Nephron (organoid): ENCODE measurements around the gene LYZ.

Experiments used
- H3K27ac Mint-ChIP-seq, 3 experiments: 2 replicates each; pipeline ENCODE4 v1.8.0; 2020; ENCODE audit warnings: mixed read lengths in 3 of 3, mild to moderate bottlenecking in 2 of 3, moderate library complexity in 1 of 3
- H3K27me3 Mint-ChIP-seq: 2 replicates; pipeline ENCODE4 v1.8.0; 2021; ENCODE audit warnings: low read depth, mild to moderate bottlenecking, moderate library complexity, mixed read lengths
- H3K36me3 Mint-ChIP-seq: 2 replicates; pipeline ENCODE4 v1.8.0; 2020; ENCODE audit warnings: low read depth, mixed read lengths
- H3K4me1 Mint-ChIP-seq: 2 replicates; pipeline ENCODE4 v1.8.0; 2020; ENCODE audit warnings: mixed read lengths
- H3K4me3 Mint-ChIP-seq, 3 experiments: 2 replicates each; pipeline ENCODE4 v1.8.0; 2020; ENCODE audit warnings: mild to moderate bottlenecking in 3 of 3, mixed read lengths in 3 of 3, moderate library complexity in 2 of 3
- H3K9me3 Mint-ChIP-seq: 2 replicates; pipeline ENCODE4 v1.8.0; 2020; ENCODE audit warnings: mixed read lengths
- CTCF ChIP-seq, 3 experiments: fragments of 200-600 bp; sonication (generic); IDR thresholded peaks; one replicate each; pipeline ENCODE4 v1.5.0; 2021; ENCODE audit warnings: antibody characterized with exemption in 3 of 3; ENCODE audit not compliant: unreplicated experiment in 3 of 3

The LYZ gene

DNA sequence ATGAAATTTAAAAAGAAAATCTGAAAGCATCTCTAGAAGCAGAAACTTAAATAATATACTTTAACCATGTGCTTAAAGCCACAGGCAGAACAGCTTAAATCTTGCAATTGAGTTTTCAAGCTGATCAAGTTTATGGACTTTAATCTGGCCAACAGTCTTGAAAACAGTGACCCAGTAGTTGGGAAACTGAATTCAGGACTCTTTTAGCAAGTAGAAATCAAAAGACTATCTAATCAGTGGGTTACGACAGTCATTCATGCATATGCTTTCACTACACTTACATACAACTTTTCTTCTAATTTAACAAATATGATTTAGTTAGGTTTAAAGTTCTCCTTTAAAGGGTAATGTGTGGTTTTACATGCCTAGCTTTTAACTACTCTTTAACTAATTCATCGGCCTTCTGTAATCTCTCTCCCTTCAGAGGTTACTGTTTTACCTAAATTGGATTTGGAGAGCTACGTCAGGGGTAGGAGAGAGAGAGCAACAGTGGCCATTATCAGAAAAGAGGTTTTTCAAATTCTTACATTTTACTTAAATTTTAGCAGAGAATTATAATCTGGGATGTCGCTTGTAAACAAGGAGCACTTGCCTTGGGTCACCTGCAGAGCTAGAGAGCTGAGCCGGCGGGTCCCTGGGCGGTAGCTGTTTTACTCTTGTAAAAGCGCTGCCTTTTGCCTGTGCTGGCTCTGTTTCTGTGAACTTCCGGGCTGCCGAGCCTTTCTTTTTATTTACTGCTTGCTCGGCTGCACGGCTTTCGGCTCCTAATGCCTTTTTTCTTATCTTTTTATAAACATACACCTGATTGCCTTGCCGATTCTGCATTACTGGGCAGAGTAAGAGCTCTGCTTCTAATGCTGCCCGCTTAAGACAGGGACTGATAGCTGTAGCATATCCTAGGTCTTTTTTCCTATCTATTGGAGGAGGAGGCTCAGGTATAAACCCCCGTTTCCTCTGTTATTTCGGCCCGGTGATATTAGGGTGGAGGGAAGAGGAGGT lies 17.4 kb upstream of the LYZ start:
- H3K27me3 Mint-ChIP-seq, result peaks cover 50% of the 10 kb centered on the region
- H3K36me3 Mint-ChIP-seq, result no peaks in the 10 kb centered on the region
- H3K27ac Mint-ChIP-seq, result peak overlapping the region; percentile 72 to 90 (median 76)
- no peaks in the 10 kb centered on the region for H3K9me3 Mint-ChIP-seq
- no peak for TF ChIP-seq CTCF (IDR thresholded peaks at IDR 0.05; ENCODE audit: unreplicated experiment in 3 of 3)
- peak overlapping the region; percentile 70 to 84 (median 80) for H3K4me3 Mint-ChIP-seq
- H3K4me1 Mint-ChIP-seq, result peaks cover 15% of the 10 kb centered on the region

DNA sequence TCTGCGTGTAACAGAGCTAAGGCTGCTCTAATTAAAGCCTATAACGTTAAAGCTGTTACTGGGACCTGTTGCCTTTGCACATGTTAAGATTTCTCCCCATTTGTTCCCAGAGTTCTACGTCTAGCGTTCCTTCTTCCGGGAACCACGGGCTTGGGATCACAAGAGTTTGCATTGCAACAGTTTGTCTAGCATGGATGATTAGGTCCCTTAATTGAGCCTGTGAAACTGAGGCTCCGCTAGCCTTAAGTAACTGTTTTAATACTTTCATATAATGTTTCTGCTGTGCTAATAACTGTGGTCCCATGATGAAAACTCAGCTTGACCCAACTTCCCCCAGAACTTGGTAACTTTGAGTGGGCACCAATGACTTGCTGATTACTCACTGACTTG lies 16.7 kb upstream of the LYZ start:
- TF ChIP-seq CTCF (IDR thresholded peaks at IDR 0.05; ENCODE audit: unreplicated experiment in 3 of 3), result no peak
- H3K27ac Mint-ChIP-seq, result peak overlapping the region; percentile 72 to 90 (median 76)
- H3K36me3 Mint-ChIP-seq, result no peaks in the 10 kb centered on the region
- H3K9me3 Mint-ChIP-seq, result no peaks in the 10 kb centered on the region
- H3K4me1 Mint-ChIP-seq, result peaks cover 15% of the 10 kb centered on the region
- peaks cover 49% of the 10 kb centered on the region for H3K27me3 Mint-ChIP-seq
- H3K4me3 Mint-ChIP-seq, result peak overlapping the region; percentile 70 to 84 (median 80)

DNA sequence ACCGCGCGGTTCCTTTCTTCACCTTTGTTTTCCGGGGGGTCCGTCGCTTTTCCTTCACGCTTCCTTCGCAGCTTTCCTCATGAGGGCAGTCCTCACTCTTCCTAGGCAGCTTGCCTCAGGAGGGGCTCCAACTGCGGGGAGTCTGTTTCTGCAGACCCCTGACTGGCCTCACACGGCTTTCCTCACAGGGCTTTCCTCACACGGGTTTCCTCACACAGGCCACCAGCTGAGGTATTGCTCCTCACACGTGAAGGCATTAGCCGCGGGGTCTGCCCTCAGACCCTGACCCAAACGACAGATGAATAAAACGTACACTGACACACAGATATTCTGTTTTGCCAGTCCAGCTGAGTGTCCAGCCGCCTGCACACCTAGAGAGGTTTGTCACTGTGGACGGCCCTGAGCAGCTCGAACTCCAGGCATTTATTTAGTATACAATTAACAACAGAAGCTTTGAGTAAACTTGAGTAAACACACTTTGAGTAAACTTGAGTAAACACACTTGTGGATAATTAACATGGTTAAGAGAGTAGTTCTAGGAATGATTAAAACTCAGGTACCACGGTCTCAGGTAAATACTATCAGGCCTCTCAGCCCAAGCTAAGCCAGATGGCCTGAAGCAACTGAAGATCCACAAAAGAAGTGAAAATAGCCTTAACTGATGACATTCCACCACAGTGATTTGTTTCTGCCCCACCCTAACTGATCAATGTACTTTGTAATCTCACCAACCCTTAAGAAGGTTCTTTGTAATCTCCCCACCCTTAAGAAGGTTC lies 16.1 kb upstream of the LYZ start:
- Mint-ChIP-seq H3K4me1 (peaks cover 15% of the 10 kb centered on the region), H3K27ac (peak overlapping the region; percentile 72 to 90 (median 76)), H3K4me3 (peak overlapping the region; percentile 37 to 70 (median 50)), H3K27me3 (peaks cover 44% of the 10 kb centered on the region), H3K9me3 (no peaks in the 10 kb centered on the region), H3K36me3 (no peaks in the 10 kb centered on the region)
- TF ChIP-seq CTCF (IDR thresholded peaks at IDR 0.05; ENCODE audit: unreplicated experiment in 3 of 3), result no peak

- Mint-ChIP-seq H3K36me3 (no peaks in the 10 kb centered on the region), H3K4me3 (peak overlapping the region in 2 of 3 experiments; percentile 4 to 37), H3K9me3 (no peaks in the 10 kb centered on the region), H3K27ac (peak overlapping the region in 2 of 3 experiments; percentile 18 to 90), H3K4me1 (peaks cover 15% of the 10 kb centered on the region), H3K27me3 (peaks cover 44% of the 10 kb centered on the region)
- no peak for TF ChIP-seq CTCF (IDR thresholded peaks at IDR 0.05; ENCODE audit: unreplicated experiment in 3 of 3)
Measured at GRCh38 chr12:69332815-69333358, 15.3 kb upstream of the LYZ start.

DNA sequence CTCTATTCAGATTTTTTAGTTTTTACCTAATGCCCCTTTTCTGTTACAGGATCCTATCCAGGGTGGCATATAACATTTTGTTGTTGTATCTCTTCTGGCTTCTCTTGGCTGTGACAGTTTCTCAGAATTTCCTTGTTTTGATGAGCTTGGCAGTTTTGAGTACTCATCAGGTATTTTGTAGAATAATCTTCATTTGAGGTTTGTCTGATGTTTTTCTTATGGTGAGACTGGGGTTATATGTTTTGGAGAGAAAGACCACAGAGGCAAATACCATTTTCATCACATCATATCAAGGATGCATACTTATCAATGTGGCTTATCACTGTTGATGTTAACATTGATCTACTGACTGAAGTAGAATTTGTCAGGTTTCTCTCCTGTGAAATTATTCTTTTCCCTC lies 14.0 kb upstream of the LYZ start:
- Mint-ChIP-seq H3K4me1 (peaks cover 15% of the 10 kb centered on the region), H3K36me3 (no peaks in the 10 kb centered on the region), H3K27ac (no peak overlapping the region), H3K9me3 (no peaks in the 10 kb centered on the region), H3K4me3 (no peak overlapping the region), H3K27me3 (peaks cover 36% of the 10 kb centered on the region)
- TF ChIP-seq CTCF (IDR thresholded peaks at IDR 0.05; ENCODE audit: unreplicated experiment in 3 of 3), result no peak
